ENCODE measurements around the gene SPACA4.

DNA sequence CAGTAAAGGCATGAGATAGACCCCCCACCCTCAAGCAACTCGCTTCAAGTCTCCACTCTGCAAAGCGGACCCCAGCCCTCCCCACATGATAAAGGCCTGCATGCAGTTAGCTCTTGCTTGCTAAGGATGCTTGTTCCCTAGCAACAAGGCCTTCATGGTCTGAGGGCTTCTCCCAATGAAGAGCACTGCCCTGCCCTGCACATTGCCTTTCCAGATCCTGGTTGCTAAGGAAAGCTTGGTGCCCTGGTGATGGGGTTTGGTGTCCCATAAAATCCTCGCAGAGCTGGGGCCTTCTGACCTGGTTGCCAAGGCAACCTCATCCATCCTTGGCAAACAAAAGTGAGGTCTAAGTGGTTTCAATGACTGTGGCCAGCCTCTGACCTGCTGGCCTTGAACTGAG is 24.7 kb downstream of the SPACA4 start:
- TF ChIP-seq EZH2 (IDR thresholded peaks at IDR 0.05; ENCODE audit: low read depth) (no peak), CTCF (conservative IDR thresholded peaks at IDR 0.05) (no peak)
